Ishikawa (cell line): Measurements from ENCODE around the gene THBS2.

Experiments
- CEBPB ChIP-seq: IDR thresholded peaks from 2 replicates; pipeline ENCODE4 v1.6.1; 2012
- CREB1 ChIP-seq: IDR thresholded peaks from 2 replicates; pipeline ENCODE4 v1.6.1; 2012; ENCODE audit warnings: low read depth
- EGR1 ChIP-seq: IDR thresholded peaks from 2 replicates; pipeline ENCODE4 v1.6.1; 2012
- EP300 ChIP-seq: IDR thresholded peaks from 2 replicates; pipeline ENCODE4 v1.6.1; 2012; ENCODE audit warnings: borderline replicate concordance
- FOXM1 ChIP-seq: IDR thresholded peaks from 2 replicates; pipeline ENCODE4 v1.6.1; 2012; ENCODE audit warnings: low read depth, borderline replicate concordance
- NFIC ChIP-seq: IDR thresholded peaks from 2 replicates; pipeline ENCODE4 v1.6.1; 2012
- RAD21 ChIP-seq: IDR thresholded peaks from 2 replicates; pipeline ENCODE4 v1.6.1; 2012; ENCODE audit warnings: low read depth
- REST ChIP-seq: IDR thresholded peaks from 2 replicates; pipeline ENCODE4 v1.6.1; 2012; ENCODE audit warnings: low read depth, mild to moderate bottlenecking
- TAF1 ChIP-seq: IDR thresholded peaks from 2 replicates; pipeline ENCODE4 v1.6.1; 2012; ENCODE audit warnings: low read depth, mild to moderate bottlenecking
- TEAD4 ChIP-seq: IDR thresholded peaks from 2 replicates; pipeline ENCODE4 v1.6.1; 2012
- USF1 ChIP-seq: IDR thresholded peaks from 2 replicates; pipeline ENCODE4 v1.6.1; 2012
- YY1 ChIP-seq: IDR thresholded peaks from 2 replicates; pipeline ENCODE4 v1.6.1; 2012; ENCODE audit warnings: low read depth
- ZBTB7A ChIP-seq: IDR thresholded peaks from 2 replicates; pipeline ENCODE4 v1.6.1; 2012; ENCODE audit warnings: low read depth
- TF ChIP-seq, protein P1 (sequence below): IDR thresholded peaks from 2 replicates; pipeline ENCODE4 v1.6.1; 2012

- TF ChIP-seq REST (no peak), YY1 (no peak), TEAD4 (no peak), FOXM1 (no peak), EP300 (no peak), ZBTB7A (no peak), CREB1 (no peak), CEBPB (no peak), RAD21 (no peak), USF1 (no peak), TAF1 (no peak), EGR1 (no peak), NFIC (no peak)
- TF ChIP-seq, protein P1, sequence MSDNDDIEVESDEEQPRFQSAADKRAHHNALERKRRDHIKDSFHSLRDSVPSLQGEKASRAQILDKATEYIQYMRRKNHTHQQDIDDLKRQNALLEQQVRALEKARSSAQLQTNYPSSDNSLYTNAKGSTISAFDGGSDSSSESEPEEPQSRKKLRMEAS = no peak
These were observed 41.8 kb downstream of the THBS2 start for GRCh38 chr6:169211881-169212280.
